Subcutaneous adipose tissue (tissue), 4 donors: Measurements from ENCODE around the gene ADIPOR2. TPM values are rescaled to one million over a fixed set of nuclear protein-coding genes. Genes with fewer than 3 reads are reported as not detected.

Source experiments
- CTCF ChIP-seq: fragments of 450-650 bp; IDR thresholded peaks from one replicate; pipeline ENCODE4 v1.5.1; 2016; ENCODE audit warnings: low read depth, mild to moderate bottlenecking, control low read depth, antibody characterized with exemption, moderate library complexity
- total RNA-seq, 4 donors: library from RNA; depleted of rRNA; stranded (reverse); fragments of >200 nt; gene quantifications; one replicate each; pipeline ENCODE4 v1.1.0, GENCODE V29; 2016

Gene ADIPOR2
- total RNA-seq, 4 donors from 2014 or later = 69.4 to 122 (median 108) TPM

DNA sequence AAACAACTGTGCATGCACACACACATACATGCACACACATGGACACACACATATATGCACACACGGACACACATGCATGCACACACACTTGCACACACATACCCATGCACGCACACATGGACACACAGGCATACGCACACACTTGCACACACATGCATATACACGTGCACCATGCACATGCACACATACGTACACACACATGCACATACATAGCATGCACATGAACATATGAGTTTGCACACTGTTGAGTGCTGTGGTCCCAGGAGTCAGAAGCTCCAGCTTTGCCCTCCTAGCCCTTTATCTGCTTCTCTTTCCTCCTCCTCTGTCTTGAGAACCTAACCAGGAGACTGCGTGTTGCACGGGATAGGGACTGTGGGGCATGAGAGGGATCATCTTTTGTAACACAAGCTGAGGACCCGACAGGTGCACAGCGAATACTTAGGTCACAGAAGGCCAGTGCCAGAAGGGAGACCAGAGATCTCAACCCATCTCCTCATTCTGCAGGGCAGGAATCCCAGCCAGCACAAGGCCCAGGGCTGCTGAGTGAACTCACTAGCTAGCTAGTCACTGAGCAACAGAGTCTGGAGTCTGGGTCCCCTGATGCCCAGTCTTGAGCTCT lies 126.0 kb downstream of the ADIPOR2 start:
- TF ChIP-seq CTCF = no peak

DNA sequence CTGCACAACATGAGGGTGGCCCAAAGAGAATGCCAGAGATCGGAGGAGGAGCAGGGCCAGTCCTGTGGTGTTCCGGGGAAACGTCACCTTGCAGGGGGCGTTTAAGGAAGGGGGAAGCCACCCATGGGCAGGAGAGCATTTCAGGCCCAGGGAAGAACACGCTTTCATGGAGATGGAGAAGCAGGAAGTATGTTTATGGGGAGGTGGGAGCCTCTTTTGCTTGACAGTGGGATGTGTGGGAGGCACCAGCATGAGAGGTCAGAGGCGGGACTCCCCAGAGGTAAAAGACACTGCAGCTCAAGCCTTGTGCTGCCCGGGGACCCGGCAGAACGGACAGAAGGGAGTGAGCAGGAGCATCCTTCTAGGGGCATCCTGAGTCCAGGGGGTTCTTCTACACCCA lies 128.2 kb downstream of the ADIPOR2 start:
- no peak for TF ChIP-seq CTCF

- TF ChIP-seq CTCF = no peak
These were observed 128.7 kb downstream of the ADIPOR2 start for GRCh38 chr12:1819571-1819970.

DNA sequence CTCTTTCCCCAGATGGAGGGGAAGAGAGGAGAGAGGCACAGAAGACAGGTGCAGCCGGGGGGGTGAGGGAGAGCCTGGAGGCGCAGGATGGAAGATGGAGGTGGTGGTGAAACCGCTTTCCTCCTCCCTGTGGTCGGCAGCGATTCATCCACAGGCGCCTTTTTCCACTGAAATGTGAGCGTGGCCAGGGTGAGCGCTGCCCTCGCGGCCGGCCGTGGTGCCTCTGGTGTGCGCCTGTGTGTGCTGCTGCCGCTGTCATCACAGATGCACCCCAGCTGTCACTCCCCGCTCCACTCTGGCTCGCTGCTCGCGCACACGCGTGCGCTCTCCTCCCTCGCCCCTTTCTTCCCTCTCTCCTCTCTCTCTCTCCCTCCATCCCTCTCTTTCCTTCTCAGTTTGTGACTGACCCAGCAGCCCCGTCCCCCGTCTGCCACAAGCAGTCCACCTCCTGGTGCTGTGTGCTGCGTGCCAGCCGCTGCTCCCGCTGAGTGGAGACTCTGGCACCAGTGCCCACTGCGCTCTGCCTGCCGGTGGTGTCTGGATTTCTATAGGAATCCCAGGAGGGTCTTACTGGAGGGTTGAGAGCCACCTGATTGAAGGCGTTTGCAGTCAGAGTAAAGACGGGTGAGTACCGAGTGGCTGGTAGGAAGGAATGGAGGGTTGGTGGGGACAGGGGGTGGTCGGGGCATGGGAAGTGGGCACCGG lies 129.5 kb downstream of the ADIPOR2 start, which contains the start of gene LRTM2:
LRTM2 (plus strand) TSS at position 375 of the 705 bp plus-strand sequence. CDS start 7,584 bp downstream, outside the sequence.
- no peak for TF ChIP-seq CTCF

GRCh38 chr12:1820896-1821291 lies 130.0 kb downstream of the ADIPOR2 start:
- TF ChIP-seq CTCF = no peak

DNA sequence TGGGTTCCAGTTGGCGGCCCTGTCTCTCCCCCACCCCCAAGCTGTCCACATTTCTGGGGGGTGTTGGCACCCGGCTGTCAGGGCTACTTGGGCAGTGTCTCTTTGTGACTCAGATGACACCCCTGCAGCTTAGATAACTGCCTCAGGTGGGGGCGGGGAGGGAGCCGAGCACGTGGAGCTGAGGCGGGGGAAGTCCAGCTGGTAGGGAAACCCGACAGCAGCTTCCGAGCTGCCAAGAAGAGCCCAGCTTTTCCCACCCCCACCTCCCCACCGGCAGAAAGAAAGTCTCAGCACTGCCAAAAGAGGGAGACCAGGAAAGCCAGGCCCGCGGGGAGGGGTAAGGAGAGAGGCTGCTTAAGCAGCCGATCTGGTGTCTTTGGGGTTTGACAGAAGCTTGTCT lies 130.9 kb downstream of the ADIPOR2 start:
- TF ChIP-seq CTCF = no peak

DNA sequence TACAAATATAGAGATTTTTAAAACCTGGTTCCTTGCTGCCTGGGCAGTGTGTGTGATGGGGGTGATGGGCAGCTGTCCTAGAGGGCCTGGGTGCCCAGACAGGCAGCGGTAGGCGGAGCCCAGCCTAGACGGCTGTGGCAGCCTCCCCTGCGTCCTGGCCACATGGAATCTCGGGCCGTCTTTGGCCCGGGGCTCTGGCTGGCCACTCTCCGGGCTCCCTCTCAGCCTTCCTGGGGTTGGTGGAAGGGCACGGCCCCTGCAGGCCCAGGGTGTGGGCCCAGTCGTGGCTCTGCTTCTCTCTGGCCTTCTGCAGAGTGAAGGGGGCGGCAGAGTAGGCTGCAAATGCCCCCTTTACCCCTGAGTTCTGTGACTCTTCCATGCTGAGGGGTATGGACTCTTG lies 131.8 kb downstream of the ADIPOR2 start:
- TF ChIP-seq CTCF = no peak
